ENCODE measurements around the gene CCT5.
"Not testable (repeated sequence)": the region's sequence is repeated elsewhere in the genome, so short reads cannot be mapped to it uniquely, and the experiment has no call there.

The CCT5 gene

GRCh38 chr5:10310066-10310779 is 60.1 kb downstream of the CCT5 start:
- Histone ChIP-seq H3K27ac (no peak overlapping the region), H3K9me3 (no peaks in the 10 kb centered on the region), H3K4me1 (ENCODE audit: control insufficient read depth in 1 of 2, insufficient read depth in 1 of 2, low read depth in 1 of 2, low read length in 1 of 2) (peaks cover 6% of the 10 kb centered on the region in 2 experiments), H3K36me3 (no peaks in the 10 kb centered on the region), H3K27me3 (peaks cover 47% of the 10 kb centered on the region), H3K4me3 (ENCODE audit: low read depth in 1 of 2, low read length in 1 of 2) (no peak overlapping the region)
- no peak for TF ChIP-seq CTCF (IDR thresholded peaks at IDR 0.05)

DNA sequence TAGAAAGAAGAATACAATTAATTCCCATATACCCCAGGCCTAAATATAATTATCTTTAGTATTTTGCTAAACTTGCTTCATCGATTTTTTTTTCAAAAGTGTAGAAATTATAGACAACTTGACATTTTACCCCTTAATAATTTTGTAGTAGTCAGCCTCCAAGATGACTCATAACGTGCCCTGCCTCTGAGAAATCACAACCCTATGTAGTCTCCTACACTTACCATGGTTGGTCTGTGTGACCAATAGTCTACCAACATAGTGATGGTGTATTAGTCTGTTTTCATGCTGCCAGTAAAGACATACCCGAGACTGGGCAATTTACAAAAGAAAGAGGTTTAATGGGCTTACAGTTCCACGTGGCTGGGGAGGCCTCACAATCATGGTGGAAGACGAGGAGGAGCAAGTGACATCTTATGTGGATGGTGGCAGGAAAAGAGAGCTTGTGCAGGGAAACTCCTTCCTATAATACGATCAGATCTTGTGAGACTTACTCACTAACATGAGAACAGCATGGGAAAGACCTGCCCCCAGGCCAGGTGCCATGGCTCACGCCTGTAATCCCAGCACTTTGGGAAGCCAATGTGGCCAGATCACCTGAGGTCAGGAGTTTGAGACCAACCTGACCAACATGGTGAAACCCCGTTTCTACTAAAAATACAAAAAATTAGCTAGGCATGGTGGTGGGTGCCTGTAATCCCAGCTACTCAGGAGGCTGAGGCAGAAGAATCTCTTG is 60.9 kb downstream of the CCT5 start:
- H3K27ac ChIP-seq; H3K4me1 ChIP-seq (ENCODE audit: control insufficient read depth in 1 of 2, insufficient read depth in 1 of 2, low read depth in 1 of 2, low read length in 1 of 2); H3K4me3 ChIP-seq (ENCODE audit: low read depth in 1 of 2, low read length in 1 of 2); H3K9me3 ChIP-seq; H3K36me3 ChIP-seq: not testable (repeated sequence)
- peaks cover 39% of the 10 kb centered on the region for H3K27me3 ChIP-seq

DNA sequence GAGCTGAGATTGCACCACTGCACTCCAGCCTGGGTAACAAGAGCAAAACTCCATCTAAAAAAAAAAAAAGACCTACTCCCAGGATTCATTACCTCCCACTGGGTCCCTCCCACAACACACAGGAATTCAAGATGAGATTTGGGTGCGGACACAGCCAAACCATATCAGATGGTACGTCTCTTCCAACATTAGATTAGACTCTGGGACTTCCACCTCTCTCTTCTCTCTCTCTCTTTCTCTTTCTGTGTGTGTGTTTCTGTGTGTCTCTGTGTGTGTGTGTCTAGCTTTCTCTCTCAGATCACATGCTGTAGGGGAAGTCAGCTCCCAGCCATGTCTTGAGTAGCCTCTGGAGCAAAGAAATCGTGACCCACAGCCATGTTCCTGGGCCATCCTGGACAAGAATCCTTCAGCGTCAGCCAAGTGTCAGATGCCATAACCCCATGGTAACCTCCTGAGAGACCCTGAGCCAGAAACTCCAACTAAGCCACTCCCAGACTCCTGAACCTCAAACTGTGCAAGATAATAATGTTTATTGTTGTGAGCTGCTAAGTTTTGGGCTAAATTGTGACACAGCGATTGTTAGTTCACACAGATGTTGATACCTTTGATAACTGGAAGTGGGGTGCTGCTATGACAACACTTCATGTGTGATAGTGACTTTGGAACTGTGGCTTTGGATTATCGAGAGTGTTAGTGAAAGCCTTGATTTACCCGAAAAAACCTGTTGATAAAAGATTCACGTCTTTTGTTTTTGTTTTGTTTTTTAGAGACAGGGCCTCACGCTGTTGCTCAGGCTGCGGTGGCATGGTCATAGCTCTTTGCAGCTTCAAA is 61.7 kb downstream of the CCT5 start:
- H3K36me3 ChIP-seq = no peaks in the 10 kb centered on the region
- peaks cover 6% of the 10 kb centered on the region in 2 experiments for H3K4me1 ChIP-seq (ENCODE audit: control insufficient read depth in 1 of 2, insufficient read depth in 1 of 2, low read depth in 1 of 2, low read length in 1 of 2)
- no peak for TF ChIP-seq CTCF (IDR thresholded peaks at IDR 0.05)
- H3K4me3 ChIP-seq (ENCODE audit: low read depth in 1 of 2, low read length in 1 of 2) = no peak overlapping the region
- H3K27me3 ChIP-seq = peaks cover 31% of the 10 kb centered on the region
- no peak overlapping the region for H3K27ac ChIP-seq
- H3K9me3 ChIP-seq = no peaks in the 10 kb centered on the region

GRCh38 chr5:10315201-10315600 is 65.1 kb downstream of the CCT5 start:
- H3K27me3 ChIP-seq = no peaks in the 10 kb centered on the region
- H3K36me3 ChIP-seq = no peaks in the 10 kb centered on the region
- H3K27ac ChIP-seq = no peak overlapping the region
- TF ChIP-seq CTCF (IDR thresholded peaks at IDR 0.05) = no peak
- H3K4me1 ChIP-seq (ENCODE audit: control insufficient read depth in 1 of 2, insufficient read depth in 1 of 2, low read depth in 1 of 2, low read length in 1 of 2) = no peaks in the 10 kb centered on the region
- no peak overlapping the region for H3K4me3 ChIP-seq (ENCODE audit: low read depth in 1 of 2, low read length in 1 of 2)
- no peaks in the 10 kb centered on the region for H3K9me3 ChIP-seq
